NCI-H2227 (cell line): ENCODE results near the gene TP53I3.
A peak's percentile ranks its signal among the peaks of the same experiment; 100 is the strongest.
"Not testable (repeated sequence)": the region's sequence is repeated elsewhere in the genome, so short reads cannot be mapped to it uniquely, and the experiment has no call there.

Source experiments
- DNase-seq: peaks from one replicate; lab custom pipeline; 2025; ENCODE audit not compliant: unreplicated experiment; lab: John Stamatoyannopoulos, UW

TP53I3 gene

DNA sequence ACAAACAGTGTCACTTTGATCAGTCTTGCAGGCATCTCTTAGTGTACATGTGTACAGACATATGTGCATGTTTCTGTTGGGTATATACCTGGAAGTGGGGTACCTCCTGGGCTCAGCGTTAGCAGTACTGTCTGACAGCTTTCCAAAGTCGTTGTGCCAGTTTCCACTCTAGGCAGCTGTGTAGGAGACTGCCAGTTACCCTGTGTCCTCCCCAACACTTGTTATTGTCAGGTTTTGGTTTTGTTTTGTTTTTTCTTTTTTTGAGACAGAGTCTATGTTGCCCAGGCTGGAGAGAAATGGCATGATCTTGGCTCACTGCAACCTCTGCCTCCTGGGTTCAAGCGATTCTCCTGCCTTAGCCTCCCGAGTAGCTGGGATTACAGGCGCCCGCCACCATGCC is 28.9 kb downstream of the TP53I3 start:
- no peak for DNase-seq

DNA sequence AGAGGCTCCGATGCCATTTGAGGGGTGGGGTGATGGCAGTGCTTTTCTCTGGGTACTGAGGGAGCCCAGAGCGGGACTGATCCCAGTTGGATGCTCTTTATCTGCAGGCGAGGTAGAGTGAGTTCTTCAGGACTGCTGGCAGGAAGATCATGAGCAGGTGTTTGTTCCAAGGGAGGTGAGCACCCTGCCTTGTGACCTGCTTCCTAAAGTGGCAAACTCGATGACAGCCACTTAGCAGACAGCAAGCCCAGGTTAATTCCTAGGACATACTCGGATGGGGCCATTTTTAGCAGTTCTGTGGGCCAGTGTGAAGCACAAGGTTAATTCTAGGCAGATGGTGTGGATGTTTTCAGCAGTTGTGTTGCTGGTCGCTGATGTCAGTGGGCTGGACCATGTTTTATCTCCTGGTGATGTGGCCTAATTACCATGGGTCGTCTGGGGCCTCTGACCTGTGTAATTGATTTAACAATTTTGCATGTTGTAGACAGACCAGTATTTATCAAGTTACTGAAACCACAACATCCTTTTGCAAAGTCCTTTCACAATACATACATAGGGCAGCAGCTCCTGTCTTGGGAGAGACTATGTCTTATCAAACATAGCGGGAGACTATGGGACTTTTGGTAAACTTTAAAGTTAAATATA is 30.1 kb downstream of the TP53I3 start:
- DNase-seq, result no peak

DNA sequence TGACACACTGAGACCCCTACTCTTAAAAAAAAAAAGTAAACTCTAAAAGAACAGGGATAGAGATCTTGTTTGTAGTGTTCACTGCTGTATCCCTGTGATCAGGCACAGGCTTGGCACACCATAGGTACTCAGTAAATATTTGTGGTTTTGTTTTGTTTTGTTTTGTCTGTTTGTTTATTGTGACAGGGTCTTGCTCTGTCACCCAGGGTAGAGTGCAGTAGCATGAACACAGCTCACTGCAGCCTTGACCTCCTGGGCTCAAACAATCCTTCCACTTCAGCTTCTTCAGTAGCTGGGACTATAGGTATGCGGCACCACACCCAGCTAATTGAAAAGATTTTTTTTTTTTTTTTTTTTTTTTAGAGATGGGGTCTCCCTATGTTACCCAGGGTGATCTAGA is 31.7 kb downstream of the TP53I3 start:
- DNase-seq, result no peak

DNA sequence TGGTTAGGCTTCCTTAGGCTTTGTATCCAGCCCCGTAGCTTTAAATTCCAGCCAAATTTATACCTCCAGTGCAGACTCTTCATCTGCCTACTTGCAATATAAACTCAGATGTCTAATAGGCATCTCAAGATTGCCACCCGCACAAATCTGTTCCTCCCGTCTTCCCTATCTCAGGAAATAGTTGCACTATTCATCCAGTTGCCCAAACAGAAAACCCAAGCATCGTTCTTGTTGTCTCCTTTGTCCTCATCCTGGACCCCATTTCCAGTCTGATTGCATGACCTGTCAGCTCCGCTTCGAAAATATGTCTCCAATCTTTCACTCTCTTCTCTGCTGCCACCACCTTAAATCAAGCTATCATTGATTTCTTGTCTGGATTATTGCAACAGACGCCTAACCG is 32.8 kb downstream of the TP53I3 start:
- DNase-seq, result no peak

DNA sequence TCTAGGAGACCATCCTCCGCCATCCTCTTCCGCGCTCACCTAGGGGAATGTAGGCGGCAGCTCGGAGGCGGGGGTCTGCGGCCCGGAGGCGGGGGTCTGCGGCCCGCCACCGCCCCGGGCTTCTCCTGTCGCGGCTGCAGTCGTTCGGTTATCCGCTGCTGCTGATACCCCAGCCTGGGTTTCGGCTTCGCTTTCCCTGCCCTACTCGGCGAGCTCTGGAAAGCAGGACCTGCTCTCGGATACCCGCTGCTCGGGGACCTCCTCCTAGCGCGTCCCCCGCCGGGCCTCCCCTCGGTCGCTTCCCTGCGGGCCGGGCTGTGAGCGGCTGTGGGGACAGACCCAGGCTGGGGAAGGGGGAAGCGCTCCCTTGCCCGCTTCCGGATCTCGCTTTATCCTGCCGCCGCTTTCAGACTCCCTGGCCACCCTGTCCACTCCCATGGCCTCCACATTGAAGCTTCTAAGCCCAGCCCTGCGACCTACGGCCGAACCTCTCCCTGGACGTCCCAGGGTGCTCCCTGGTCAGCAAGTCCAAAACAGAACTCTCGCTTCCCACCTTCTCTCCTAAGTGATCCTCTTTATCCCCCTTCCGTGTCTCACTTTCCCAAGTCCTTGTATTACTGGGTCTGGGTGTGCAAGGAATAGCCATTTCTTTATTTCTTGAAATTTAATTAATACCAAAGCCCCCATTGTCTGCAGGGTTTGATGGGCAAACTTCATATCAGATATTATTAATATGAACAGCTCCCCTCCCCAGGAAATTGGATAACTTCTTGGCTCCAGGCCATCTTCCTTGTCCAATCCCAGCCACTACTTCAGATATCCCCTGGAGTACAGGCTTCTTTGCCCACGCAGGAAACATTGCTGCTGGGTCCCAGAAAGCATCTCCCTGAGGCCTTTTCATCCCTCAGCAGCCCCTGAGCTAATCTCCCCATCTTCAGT is 34.3 kb downstream of the TP53I3 start:
- DNase-seq, result peak; percentile 54

DNA sequence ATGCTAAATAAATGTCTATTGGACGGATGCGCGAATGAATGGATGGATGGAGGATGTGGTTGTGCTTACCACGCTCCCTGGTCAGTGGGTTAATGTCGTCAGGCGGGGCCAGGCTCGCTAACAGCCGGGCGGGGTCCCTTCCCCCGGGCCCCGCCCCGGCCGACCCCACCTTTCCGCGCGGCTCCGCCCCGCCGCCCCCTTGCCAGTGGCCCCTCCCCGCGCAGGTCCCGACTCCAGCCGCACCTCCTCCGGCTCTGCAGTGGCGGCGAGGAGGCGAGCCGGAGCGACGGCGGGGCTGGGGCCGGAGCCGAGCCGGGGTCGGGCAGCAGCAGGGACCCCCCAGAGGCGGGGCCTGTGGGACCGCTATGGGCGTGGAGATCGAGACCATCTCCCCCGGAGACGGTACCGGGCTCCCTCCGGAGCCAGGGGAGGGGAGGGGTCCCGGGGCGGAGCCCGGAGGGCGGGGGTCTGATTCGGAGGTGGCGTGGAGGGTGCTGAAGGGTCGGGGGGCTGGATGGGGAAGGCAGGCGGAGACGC is 35.1 kb downstream of the TP53I3 start, which contains the start of gene FKBP1B:
Gene FKBP1B (plus strand): TSS at position 257 of the 537 bp plus-strand sequence. CDS start 109 bp downstream, at position 366.
- DNase-seq, result peak; percentile 93

DNA sequence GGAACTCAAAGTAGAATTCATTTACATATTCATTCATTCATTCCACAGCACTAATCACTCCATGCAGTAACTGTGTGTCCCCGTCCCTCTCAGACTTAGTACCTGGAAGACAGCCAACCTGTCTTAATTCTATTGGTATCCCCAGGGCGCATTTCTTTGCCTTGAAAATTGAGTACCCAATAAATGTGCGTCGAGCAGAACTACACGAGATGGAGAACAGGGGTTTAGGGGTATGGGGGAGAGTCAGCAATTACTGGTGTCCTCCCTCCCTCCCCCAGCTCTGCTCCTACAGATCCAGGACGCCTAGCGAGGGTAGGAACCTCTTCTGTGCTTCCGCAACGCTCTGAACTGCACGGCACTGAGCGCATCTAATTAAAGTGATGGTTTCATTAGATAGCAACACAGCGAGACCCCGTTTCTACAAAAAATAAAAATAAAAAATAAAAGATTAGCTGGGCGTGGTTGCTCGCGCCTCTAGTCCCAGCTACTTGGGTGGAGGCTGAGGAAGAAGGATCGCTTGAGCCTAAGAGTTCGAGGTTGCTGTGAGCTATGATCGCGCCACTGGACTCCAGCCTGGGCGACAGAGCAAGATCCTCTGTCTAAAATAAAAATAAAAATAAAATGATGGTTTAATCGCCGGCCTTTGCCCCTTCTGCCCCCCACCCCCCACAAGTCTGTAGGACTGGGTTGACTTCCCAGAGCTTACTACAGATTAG is 35.7 kb downstream of the TP53I3 start:
- peak; percentile 55 for DNase-seq

DNA sequence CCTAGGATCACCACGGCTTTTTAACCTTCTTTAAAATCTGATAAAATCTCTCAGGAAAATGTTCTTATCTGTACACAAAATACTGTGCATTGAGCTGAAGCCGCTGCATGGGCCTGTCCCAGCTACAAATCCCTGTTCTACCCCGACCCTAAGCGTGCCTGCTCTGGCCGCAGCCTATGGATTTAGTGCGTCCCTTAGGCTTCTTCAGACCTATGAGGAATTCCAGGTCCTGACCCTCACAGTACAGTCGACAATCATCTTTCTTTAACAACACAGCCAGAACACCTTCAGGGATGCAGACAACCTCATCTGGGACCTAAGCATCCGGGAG is 37.0 kb downstream of the TP53I3 start:
- peak; percentile 51 for DNase-seq

DNA sequence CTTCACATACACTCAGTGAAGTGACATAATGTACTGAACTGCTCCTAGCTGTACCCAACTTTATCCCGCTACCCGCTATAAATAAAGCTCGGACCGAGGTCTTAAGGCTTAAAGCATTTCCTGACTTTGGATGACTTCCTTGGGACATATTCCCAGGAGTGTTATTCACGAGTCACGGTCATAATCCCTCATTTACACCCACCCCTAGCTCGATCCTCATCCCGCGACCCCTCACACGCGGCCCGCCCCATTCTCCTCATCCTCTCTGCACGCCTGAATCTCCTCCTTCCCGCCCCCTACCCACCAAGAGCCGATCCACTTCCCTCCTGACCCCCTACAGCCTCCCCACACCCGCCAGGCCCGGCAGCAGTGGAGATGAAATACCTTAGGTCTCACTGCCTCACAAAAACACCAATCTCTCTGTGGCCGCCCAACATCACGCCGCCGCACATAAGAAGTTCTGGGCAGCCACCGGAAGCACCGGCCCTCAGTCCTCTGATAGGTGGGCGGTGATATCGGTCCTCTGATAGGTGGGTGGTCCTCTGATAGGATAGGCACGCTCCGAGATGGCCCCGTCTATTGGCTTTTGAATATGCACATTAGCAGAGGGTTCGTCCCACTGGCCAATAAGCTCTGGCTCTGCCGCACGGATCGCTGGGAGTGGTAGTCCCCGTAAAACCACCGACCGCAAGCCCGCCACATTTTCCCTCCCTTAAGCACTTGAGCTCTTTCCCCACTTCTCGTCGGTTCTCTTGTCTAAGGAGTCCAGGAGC is 37.5 kb downstream of the TP53I3 start, which contains the start of gene WDCP:
Gene WDCP (minus strand): TSS at position 462 of the 773 bp plus-strand sequence. CDS start 7,897 bp downstream, outside the sequence.
- DNase-seq, result peak; percentile 97

DNA sequence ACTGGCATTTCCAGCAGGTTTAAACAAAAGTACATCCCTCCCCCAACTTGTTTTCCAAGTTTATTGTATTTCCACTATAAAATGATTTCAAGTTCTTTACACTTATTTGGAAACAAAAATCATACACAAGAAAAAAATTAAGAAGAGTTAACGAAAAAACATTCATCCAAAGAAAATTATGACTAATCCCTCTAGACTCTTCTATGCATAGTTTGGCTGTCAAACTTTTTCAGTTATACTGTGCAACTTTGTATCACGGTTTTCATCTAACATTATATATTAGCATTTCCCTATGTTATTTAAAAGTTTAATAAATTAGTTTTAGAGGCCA is 38.1 kb downstream of the TP53I3 start:
- no peak for DNase-seq

DNA sequence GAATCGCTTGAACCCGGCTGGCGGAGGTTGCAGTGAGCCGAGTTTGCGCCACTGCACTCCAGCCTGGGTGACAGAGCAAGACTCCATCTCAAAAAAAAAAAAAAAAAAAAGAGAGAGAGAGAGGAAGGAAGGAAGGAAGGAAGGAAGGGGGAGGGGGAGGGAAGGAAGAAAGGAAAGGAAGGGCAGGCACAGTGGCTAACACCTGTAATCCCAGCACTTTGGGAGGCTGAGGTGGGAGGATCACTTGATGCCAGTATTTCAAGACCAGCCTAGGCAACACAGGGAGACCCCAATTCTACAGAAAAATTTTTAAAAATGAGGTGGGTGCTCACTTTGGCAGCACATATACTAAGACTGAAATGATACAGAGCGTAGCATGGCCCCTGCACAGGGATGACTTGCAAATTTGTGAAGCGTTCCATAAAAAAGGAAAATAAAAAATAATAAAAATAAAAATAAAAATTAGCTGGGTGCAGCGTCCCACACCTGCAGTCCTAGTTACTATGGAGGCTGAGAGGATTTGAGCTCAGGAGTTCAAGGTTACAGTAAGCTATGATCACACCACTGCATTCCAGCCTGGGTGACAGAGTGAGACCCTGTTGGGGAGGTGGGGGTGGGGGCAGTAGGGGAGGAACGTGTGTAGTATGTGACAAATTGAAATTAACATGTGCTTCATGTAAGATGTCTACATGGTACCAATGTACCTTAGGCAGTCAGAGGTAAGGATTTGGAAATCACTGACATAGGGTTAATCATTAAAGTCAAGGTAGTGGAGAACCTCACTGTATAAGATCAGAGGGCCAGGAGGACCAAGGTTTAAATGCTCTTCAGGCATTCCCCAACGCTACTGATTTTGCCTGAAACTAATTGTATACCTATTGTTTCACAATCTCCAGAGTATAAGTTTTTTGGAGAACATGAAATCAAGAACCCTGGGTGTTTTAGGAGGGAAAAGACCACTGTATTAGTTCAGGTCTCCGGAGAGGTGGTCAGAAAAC is 38.8 kb downstream of the TP53I3 start:
- no peak for DNase-seq

DNA sequence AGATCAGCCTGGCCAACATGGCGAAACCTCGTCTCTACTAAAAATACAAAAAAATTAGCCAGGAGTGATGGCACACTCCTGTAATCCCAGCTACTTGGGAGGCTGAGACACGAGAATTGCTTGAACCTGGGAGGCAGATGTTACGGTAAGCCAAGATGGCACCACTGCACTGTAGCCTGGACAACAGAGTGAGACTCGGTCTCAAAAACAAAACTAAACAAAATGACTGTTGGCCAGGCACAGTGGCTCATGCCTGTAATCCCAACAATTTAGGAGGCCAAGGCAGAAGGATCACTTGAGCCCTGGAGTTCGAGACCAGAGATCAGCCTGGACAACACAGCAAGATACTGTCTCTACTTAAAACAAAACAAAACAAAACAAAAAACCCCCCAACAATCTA is 41.5 kb downstream of the TP53I3 start:
- not testable (repeated sequence) for DNase-seq

DNA sequence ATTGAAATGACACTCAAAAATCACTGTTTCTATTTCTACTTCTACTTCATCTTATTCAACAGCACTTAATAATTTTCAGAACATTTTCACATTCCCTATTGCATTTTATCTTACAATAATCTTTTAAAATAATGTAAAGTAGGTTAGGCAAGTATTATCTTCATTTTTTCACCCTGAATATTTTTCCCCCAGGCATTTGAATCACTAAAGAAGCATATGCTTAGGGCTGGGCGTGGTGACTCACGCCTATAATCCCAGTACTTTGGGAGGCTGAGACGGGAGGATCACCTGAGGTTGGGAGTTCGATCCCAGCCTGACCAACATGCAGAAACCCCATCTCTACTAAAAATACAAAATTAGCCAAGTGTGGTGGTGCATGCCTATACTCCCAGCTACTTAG is 44.1 kb downstream of the TP53I3 start:
- no peak for DNase-seq

DNA sequence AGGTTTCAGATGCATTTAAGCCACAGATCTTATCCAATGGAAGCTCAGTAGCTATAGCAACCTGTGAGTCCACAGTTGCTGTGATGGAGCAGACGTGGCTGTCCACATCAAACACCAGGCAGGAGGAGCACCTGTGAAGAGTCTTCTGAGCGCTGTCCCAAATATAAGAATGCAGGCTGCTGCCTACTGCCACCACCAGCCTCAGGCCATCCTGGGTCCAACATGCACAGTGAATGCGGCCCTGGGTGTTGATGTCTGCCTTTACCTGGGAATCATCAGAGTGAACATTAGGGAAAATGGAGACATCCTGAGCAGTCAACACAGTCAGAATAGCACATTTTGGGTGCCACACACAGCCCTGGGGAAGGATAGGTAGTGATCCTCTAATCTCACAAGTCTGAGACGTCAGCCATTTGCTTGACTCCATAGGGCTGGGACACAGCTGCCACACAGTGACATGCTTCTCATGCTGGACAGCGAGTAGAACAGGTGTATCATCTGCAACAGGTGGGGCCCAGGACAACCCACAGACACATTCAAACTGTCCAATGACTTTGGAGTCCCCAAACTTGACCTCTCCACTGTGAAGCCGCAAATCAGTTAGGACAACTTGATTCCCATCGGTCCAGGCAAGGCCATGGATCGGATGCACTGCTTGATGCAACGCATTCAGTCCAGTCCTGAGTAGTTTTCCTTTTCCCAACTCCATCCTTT is 45.7 kb downstream of the TP53I3 start:
- no peak for DNase-seq
